HEK293 (cell line): ENCODE results near the gene NCDN.

Experiments used
- CTCF ChIA-PET: fragments of 350-600 bp; formaldehyde crosslinking; extraction: SDS; loops from one replicate; lab custom pipeline; 2021; ENCODE audit warnings: antibody characterized with exemption; lab: Yijun Ruan, JAX
- POLR2A ChIA-PET: fragments of 300-600 bp; formaldehyde crosslinking; extraction: SDS; loops from one replicate; lab custom pipeline; 2020; ENCODE audit warnings: antibody characterized with exemption, inconsistent platforms; lab: Yijun Ruan, JAX
- H3K27ac ChIP-seq: fragments of 200-500 bp; sonication (Bioruptor generic); 2 replicates; pipeline ENCODE4 v1.5.1; 2014; ENCODE audit warnings: low read depth, low read length, control low read depth, inconsistent platforms; ENCODE audit errors: extremely low read depth
- H3K36me3 ChIP-seq, 2 experiments: fragments of 200-500 bp in 1 of 2; sonication (Bioruptor generic) in 1 of 2; 1 replicate in 1 of 2; 2 replicates in 1 of 2; pipeline ENCODE4 v1.5.1; 2014 to 2017; ENCODE audit warnings: inconsistent platforms in 2 of 2, low read length in 2 of 2; ENCODE audit not compliant: control insufficient read depth in 2 of 2, insufficient read depth in 1 of 2
- H3K4me1 ChIP-seq: fragments of 200-500 bp; sonication (Bioruptor generic); 2 replicates; pipeline ENCODE4 v1.5.1; 2014; ENCODE audit warnings: mild to moderate bottlenecking, low read length, inconsistent platforms; ENCODE audit not compliant: control insufficient read depth, insufficient read depth
- H3K4me3 ChIP-seq: 2 replicates; pipeline ENCODE4 v1.5.1; 2011; ENCODE audit warnings: low read depth, mild to moderate bottlenecking, control low read depth, low read length, moderate library complexity
- H3K9me3 ChIP-seq: fragments of 200-500 bp; sonication (Bioruptor generic); 2 replicates; pipeline ENCODE4 v1.5.1; 2014; ENCODE audit warnings: low read depth, low read length, inconsistent platforms; ENCODE audit not compliant: control insufficient read depth, insufficient read depth
- EGR2 ChIP-seq: fragments of 450-650 bp; formaldehyde crosslinking; IDR thresholded peaks from 2 replicates; pipeline ENCODE4 v1.5.1; 2016; ENCODE audit warnings: low read depth, missing biosample characterization, missing genetic modification characterization
- HOXA7 ChIP-seq: sonication (generic); formaldehyde crosslinking; IDR thresholded peaks from 2 replicates; pipeline ENCODE4 v1.8.1; 2022; ENCODE audit warnings: missing genetic modification reagents, borderline replicate concordance
- MZF1 ChIP-seq: fragments of 450-650 bp; formaldehyde crosslinking; IDR thresholded peaks from 2 replicates; pipeline ENCODE4 v1.5.1; 2017; ENCODE audit warnings: missing biosample characterization, missing genetic modification characterization, borderline replicate concordance
- ZFHX2 ChIP-seq: fragments of 450-650 bp; formaldehyde crosslinking; conservative IDR thresholded peaks from 2 replicates; pipeline ENCODE4 v1.5.1; 2016; ENCODE audit warnings: missing biosample characterization, missing genetic modification characterization
- ZFP69B ChIP-seq: fragments of 450-650 bp; formaldehyde crosslinking; IDR thresholded peaks from 2 replicates; pipeline ENCODE4 v1.5.1; 2016; ENCODE audit warnings: missing biosample characterization, missing genetic modification characterization
- ZNF132 ChIP-seq: fragments of 450-650 bp; formaldehyde crosslinking; IDR thresholded peaks from 2 replicates; pipeline ENCODE4 v1.5.1; 2017; ENCODE audit warnings: missing biosample characterization, missing genetic modification characterization, borderline replicate concordance
- ZNF169 ChIP-seq: fragments of 450-650 bp; formaldehyde crosslinking; IDR thresholded peaks from 2 replicates; pipeline ENCODE4 v1.5.1; 2016; ENCODE audit warnings: missing biosample characterization, missing genetic modification characterization
- ZNF416 ChIP-seq: fragments of 450-650 bp; formaldehyde crosslinking; IDR thresholded peaks from 2 replicates; pipeline ENCODE4 v1.5.1; 2016; ENCODE audit warnings: missing biosample characterization, missing genetic modification characterization
- ZNF423 ChIP-seq: fragments of 450-650 bp; formaldehyde crosslinking; IDR thresholded peaks from 2 replicates; pipeline ENCODE4 v1.5.1; 2016; ENCODE audit warnings: missing biosample characterization, missing genetic modification characterization
- ZNF433 ChIP-seq: fragments of 450-650 bp; formaldehyde crosslinking; IDR thresholded peaks from 2 replicates; pipeline ENCODE4 v1.5.1; 2016; ENCODE audit warnings: missing biosample characterization, missing genetic modification characterization, low read depth
- ZNF549 ChIP-seq: fragments of 450-650 bp; IDR thresholded peaks from 2 replicates; pipeline ENCODE4 v1.5.1; 2018; ENCODE audit warnings: missing biosample characterization, missing genetic modification characterization, mild to moderate bottlenecking, inconsistent platforms, moderate library complexity
- ZNF558 ChIP-seq: fragments of 450-650 bp; formaldehyde crosslinking; IDR thresholded peaks from 2 replicates; pipeline ENCODE4 v1.5.1; 2016; ENCODE audit warnings: missing biosample characterization, missing genetic modification characterization
- ZNF621 ChIP-seq: fragments of 450-650 bp; formaldehyde crosslinking; IDR thresholded peaks from 2 replicates; pipeline ENCODE4 v1.5.1; 2017; ENCODE audit warnings: missing biosample characterization, missing genetic modification characterization
- ZNF626 ChIP-seq: fragments of 450-650 bp; sonication (Bioruptor Pico); formaldehyde crosslinking; IDR thresholded peaks from 2 replicates; pipeline ENCODE4 v1.5.1; 2018; ENCODE audit warnings: missing biosample characterization, missing genetic modification characterization, inconsistent platforms
- ZNF701 ChIP-seq: fragments of 450-650 bp; formaldehyde crosslinking; IDR thresholded peaks from 2 replicates; pipeline ENCODE4 v1.5.1; 2016; ENCODE audit warnings: missing biosample characterization, missing genetic modification characterization
- ZNF792 ChIP-seq: fragments of 450-650 bp; formaldehyde crosslinking; IDR thresholded peaks from 2 replicates; pipeline ENCODE4 v1.5.1; 2016; ENCODE audit warnings: missing biosample characterization, missing genetic modification characterization
- TF ChIP-seq, protein P1 (sequence below): fragments of 450-650 bp; formaldehyde crosslinking; IDR thresholded peaks from 2 replicates; pipeline ENCODE4 v1.5.0; 2017; ENCODE audit warnings: missing biosample characterization, missing genetic modification characterization, borderline replicate concordance
- TF ChIP-seq, protein P2 (sequence below): fragments of 450-650 bp; formaldehyde crosslinking; IDR thresholded peaks from 2 replicates; pipeline ENCODE4 v1.5.1; 2016; ENCODE audit warnings: missing biosample characterization, missing genetic modification characterization, borderline replicate concordance
- TF ChIP-seq, protein P3 (sequence below): IDR thresholded peaks from 2 replicates; pipeline ENCODE4 v1.6.1; 2011; ENCODE audit warnings: mild to moderate bottlenecking, low read depth, low read length, borderline replicate concordance
- TF ChIP-seq, protein P4 (sequence below): fragments of 450-650 bp; formaldehyde crosslinking; IDR thresholded peaks from 2 replicates; pipeline ENCODE4 v1.5.1; 2017; ENCODE audit warnings: missing biosample characterization, missing genetic modification characterization

NCDN gene

DNA sequence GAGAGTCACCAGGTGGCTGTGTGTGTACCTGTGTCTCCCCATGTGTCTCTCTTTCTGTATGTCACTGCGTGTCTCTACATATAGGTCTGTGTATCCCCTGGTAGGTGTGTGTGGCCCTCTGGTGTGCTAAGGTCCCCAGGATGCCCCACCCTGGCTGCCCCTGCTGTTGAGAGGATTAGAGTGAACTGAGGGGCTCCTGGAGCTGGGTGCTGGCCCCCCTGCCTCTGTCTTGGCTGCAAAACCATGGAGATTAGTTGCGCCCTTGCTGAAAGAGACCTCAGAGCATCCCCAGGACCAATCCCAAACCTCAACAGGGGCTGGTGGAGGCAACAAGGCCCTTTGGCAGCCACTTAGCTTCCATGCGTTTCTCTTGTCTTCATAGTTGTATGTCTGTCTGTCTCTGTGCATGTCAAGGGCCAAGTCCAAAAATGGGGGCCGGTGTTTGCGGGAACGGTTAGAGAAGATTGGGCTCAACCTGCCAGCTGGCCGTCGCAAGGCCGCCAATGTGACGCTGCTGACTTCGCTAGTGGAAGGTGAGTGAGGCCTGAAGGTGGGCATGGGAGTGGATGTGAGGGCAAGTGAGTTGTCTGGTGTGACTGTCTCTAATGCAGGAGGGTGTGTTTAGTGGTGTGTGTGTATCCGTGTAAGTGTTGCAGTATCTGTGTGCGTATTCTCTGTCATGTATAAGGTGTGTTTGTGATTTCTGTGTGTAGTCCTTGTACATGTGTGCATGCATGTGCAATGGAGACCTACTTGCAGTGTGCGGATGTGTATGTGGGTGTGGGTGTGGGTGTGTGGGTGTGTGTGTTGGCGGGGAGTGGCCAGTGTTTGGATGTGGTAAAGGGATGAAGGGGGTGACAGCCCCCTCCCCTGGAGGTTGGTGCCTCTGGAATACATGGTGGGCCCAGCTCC is 32.2 kb downstream of the NCDN start:
- CTCF ChIA-PET, result no interaction called here
- Histone ChIP-seq H3K4me1 (no peaks in the 10 kb centered on the region), H3K4me3 (no peak overlapping the region), H3K36me3 (peaks cover 0 to 12% of the 10 kb centered on the region in 2 experiments; a peak in 1 of 3 replicates), H3K27ac (no peak overlapping the region), H3K9me3 (no peaks in the 10 kb centered on the region)
- TF ChIP-seq ZFP69B (tag by site-specific recombination), result no peak
- peak; percentile 95 for TF ChIP-seq EGR2 (tag by site-specific recombination)
- TF ChIP-seq ZFHX2, result peak; percentile 87
- TF ChIP-seq, protein P1, sequence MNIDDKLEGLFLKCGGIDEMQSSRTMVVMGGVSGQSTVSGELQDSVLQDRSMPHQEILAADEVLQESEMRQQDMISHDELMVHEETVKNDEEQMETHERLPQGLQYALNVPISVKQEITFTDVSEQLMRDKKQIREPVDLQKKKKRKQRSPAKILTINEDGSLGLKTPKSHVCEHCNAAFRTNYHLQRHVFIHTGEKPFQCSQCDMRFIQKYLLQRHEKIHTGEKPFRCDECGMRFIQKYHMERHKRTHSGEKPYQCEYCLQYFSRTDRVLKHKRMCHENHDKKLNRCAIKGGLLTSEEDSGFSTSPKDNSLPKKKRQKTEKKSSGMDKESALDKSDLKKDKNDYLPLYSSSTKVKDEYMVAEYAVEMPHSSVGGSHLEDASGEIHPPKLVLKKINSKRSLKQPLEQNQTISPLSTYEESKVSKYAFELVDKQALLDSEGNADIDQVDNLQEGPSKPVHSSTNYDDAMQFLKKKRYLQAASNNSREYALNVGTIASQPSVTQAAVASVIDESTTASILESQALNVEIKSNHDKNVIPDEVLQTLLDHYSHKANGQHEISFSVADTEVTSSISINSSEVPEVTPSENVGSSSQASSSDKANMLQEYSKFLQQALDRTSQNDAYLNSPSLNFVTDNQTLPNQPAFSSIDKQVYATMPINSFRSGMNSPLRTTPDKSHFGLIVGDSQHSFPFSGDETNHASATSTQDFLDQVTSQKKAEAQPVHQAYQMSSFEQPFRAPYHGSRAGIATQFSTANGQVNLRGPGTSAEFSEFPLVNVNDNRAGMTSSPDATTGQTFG, result no peak
- no peak for TF ChIP-seq ZNF433 (tag by site-specific recombination)
- POLR2A ChIA-PET, result interaction anchor here (0.7 to 1.4 kb wide), 2 partner anchors 34 to 180 kb away, joined by 3 to 4 read pairs; partner anchors contain the start of gene CLSPN

GRCh38 chr1:35590476-35591040 is 33.0 kb downstream of the NCDN start:
- ChIA-PET POLR2A (interaction anchor here (1.4 kb wide), 1 partner anchor 179 kb away, joined by 4 read pairs; the partner anchor contains the start of gene CLSPN), CTCF (interaction anchor here (0.7 kb wide), 1 partner anchor 125 kb away, joined by 4 read pairs; no protein-coding TSS in a partner anchor)
- H3K4me3 ChIP-seq, result no peak overlapping the region
- H3K9me3 ChIP-seq, result no peaks in the 10 kb centered on the region
- H3K4me1 ChIP-seq, result no peaks in the 10 kb centered on the region
- TF ChIP-seq, protein P2, sequence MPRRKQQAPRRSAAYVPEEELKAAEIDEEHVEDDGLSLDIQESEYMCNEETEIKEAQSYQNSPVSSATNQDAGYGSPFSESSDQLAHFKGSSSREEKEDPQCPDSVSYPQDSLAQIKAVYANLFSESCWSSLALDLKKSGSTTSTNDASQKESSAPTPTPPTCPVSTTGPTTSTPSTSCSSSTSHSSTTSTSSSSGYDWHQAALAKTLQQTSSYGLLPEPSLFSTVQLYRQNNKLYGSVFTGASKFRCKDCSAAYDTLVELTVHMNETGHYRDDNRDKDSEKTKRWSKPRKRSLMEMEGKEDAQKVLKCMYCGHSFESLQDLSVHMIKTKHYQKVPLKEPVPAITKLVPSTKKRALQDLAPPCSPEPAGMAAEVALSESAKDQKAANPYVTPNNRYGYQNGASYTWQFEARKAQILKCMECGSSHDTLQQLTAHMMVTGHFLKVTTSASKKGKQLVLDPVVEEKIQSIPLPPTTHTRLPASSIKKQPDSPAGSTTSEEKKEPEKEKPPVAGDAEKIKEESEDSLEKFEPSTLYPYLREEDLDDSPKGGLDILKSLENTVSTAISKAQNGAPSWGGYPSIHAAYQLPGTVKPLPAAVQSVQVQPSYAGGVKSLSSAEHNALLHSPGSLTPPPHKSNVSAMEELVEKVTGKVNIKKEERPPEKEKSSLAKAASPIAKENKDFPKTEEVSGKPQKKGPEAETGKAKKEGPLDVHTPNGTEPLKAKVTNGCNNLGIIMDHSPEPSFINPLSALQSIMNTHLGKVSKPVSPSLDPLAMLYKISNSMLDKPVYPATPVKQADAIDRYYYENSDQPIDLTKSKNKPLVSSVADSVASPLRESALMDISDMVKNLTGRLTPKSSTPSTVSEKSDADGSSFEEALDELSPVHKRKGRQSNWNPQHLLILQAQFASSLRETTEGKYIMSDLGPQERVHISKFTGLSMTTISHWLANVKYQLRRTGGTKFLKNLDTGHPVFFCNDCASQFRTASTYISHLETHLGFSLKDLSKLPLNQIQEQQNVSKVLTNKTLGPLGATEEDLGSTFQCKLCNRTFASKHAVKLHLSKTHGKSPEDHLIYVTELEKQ (tag by site-specific recombination), result no peak
- 0 out of 2 replicates have a peak, but pooled peaks have one; percentile 32 for TF ChIP-seq ZNF792 (tag by site-specific recombination)
- no peak overlapping the region for H3K27ac ChIP-seq
- peaks cover 0 to 15% of the 10 kb centered on the region in 2 experiments; a peak in 1 of 3 replicates for H3K36me3 ChIP-seq

DNA sequence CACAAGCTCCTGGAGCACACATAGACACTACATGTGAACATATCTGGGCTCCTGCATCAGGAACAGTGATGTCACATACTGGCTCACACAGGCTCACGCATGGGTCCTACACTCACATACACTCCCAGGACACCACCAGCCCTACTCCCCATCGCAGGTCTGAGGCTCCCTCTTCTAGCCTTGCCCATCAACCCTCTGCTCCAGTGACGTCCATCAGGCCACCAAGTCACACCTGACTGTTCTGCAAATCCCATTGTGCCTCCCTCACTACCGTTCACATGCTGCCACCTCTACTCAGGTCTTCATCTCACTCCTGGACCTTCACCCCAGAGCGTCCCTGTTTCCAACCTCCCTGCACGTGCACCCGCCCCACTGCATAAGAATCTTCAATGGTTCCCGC is 33.6 kb downstream of the NCDN start:
- ChIA-PET CTCF (interaction anchor here (0.7 kb wide), 1 partner anchor 124 kb away, joined by 4 read pairs; no protein-coding TSS in a partner anchor), POLR2A (no interaction called here)
- H3K9me3 ChIP-seq, result no peaks in the 10 kb centered on the region
- no peak overlapping the region for H3K4me3 ChIP-seq
- H3K36me3 ChIP-seq, result peaks cover 0 to 21% of the 10 kb centered on the region in 2 experiments; a peak in 1 of 3 replicates
- H3K4me1 ChIP-seq, result no peaks in the 10 kb centered on the region
- H3K27ac ChIP-seq, result no peak overlapping the region
- TF ChIP-seq ZNF169 (tag by site-specific recombination) (no peak), ZNF701 (tag by site-specific recombination) (no peak), ZNF621 (tag by site-specific recombination) (no peak), ZNF549 (tag by site-specific recombination) (no peak), ZNF132 (no peak), HOXA7 (no peak), ZNF626 (no peak), ZNF416 (tag by site-specific recombination) (no peak), ZNF558 (tag by site-specific recombination) (no peak), MZF1 (tag by site-specific recombination) (no peak), ZNF792 (tag by site-specific recombination) (no peak), ZNF423 (tag by site-specific recombination) (no peak)
- TF ChIP-seq, protein P3, sequence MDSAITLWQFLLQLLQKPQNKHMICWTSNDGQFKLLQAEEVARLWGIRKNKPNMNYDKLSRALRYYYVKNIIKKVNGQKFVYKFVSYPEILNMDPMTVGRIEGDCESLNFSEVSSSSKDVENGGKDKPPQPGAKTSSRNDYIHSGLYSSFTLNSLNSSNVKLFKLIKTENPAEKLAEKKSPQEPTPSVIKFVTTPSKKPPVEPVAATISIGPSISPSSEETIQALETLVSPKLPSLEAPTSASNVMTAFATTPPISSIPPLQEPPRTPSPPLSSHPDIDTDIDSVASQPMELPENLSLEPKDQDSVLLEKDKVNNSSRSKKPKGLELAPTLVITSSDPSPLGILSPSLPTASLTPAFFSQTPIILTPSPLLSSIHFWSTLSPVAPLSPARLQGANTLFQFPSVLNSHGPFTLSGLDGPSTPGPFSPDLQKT, result no peak
- TF ChIP-seq, protein P4, sequence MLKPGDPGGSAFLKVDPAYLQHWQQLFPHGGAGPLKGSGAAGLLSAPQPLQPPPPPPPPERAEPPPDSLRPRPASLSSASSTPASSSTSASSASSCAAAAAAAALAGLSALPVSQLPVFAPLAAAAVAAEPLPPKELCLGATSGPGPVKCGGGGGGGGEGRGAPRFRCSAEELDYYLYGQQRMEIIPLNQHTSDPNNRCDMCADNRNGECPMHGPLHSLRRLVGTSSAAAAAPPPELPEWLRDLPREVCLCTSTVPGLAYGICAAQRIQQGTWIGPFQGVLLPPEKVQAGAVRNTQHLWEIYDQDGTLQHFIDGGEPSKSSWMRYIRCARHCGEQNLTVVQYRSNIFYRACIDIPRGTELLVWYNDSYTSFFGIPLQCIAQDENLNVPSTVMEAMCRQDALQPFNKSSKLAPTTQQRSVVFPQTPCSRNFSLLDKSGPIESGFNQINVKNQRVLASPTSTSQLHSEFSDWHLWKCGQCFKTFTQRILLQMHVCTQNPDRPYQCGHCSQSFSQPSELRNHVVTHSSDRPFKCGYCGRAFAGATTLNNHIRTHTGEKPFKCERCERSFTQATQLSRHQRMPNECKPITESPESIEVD, result no peak
